SU-DHL-6 (cell line): Measurements from ENCODE around the gene RDH16.

Experiments
- H2AFZ ChIP-seq: fragments of 200-600 bp; sonication (generic); 2 replicates; pipeline ENCODE4 v1.6.1; 2014; ENCODE audit warnings: low read depth, mild to moderate bottlenecking, moderate library complexity, mixed read lengths, antibody characterized with exemption, low read length; ENCODE audit not compliant: severe bottlenecking
- H3F3A ChIP-seq: fragments of 200-600 bp; shearing (Covaris generic); 2 replicates; pipeline ENCODE4 v1.6.0; 2016; ENCODE audit warnings: antibody characterized with exemption, mild to moderate bottlenecking; ENCODE audit not compliant: insufficient read depth
- H3K27ac ChIP-seq: fragments of 200-600 bp; sonication (generic); 2 replicates; pipeline ENCODE4 v1.5.1; 2016; ENCODE audit warnings: low read depth, mild to moderate bottlenecking, low read length, moderate library complexity, mixed read lengths
- H3K27me3 ChIP-seq: fragments of 200-600 bp; sonication (generic), shearing (Covaris generic); 2 replicates; pipeline ENCODE4 v1.6.0; 2014; ENCODE audit warnings: mild to moderate bottlenecking, low read length
- H3K36me3 ChIP-seq: fragments of 200-600 bp; sonication (generic); 2 replicates; pipeline ENCODE4 v1.6.1; 2014; ENCODE audit warnings: mild to moderate bottlenecking, low read length, mixed read lengths
- H3K4me2 ChIP-seq: fragments of 300-600, 200-600 bp; shearing (Covaris generic), sonication (generic); 2 replicates; pipeline ENCODE4 v1.6.0; 2014; ENCODE audit warnings: low read length, low read depth, mild to moderate bottlenecking; ENCODE audit not compliant: poor library complexity, severe bottlenecking
- H3K4me3 ChIP-seq: fragments of 200-600 bp; sonication (generic); 2 replicates; pipeline ENCODE4 v1.5.1; 2014; ENCODE audit warnings: antibody characterized with exemption, low read length, mild to moderate bottlenecking, mixed read lengths; ENCODE audit not compliant: insufficient read depth, poor library complexity, severe bottlenecking
- H3K79me2 ChIP-seq: fragments of 200-600 bp; sonication (generic); 2 replicates; pipeline ENCODE4 v1.6.1; 2014; ENCODE audit warnings: mild to moderate bottlenecking, low read length, moderate library complexity; ENCODE audit not compliant: insufficient read depth
- H3K9ac ChIP-seq: fragments of 200-600 bp; sonication (generic); 2 replicates; pipeline ENCODE4 v1.7.0; 2014; ENCODE audit warnings: mild to moderate bottlenecking, low read length
- H3K9me2 ChIP-seq: fragments of 200-600 bp; sonication (generic); replicated peaks from 2 replicates; pipeline ENCODE4 v1.6.1; 2014; ENCODE audit warnings: low read length; ENCODE audit not compliant: insufficient read depth
- H3K9me3 ChIP-seq: fragments of 200-600 bp; sonication (generic); 2 replicates; pipeline ENCODE4 v1.6.1; 2014; ENCODE audit warnings: low read length, mixed read lengths; ENCODE audit not compliant: insufficient read depth
- H4K20me1 ChIP-seq: fragments of 200-600 bp; sonication (generic); 2 replicates; pipeline ENCODE4 v1.6.1; 2014; ENCODE audit warnings: low read depth, mild to moderate bottlenecking, antibody characterized with exemption, low read length, moderate library complexity, mixed read lengths
- CTCF ChIP-seq: fragments of 200-600 bp; sonication (generic); IDR thresholded peaks from one replicate; pipeline ENCODE4 v1.5.1; 2017; ENCODE audit warnings: antibody characterized with exemption, mild to moderate bottlenecking, low read length, moderate library complexity; ENCODE audit not compliant: insufficient read depth, poor library complexity, severe bottlenecking
- EZH2phosphoT487 ChIP-seq: fragments of 200-600 bp; sonication (generic), shearing (Covaris generic); conservative IDR thresholded peaks from 2 replicates; pipeline ENCODE4 v1.6.1; 2018; ENCODE audit warnings: mild to moderate bottlenecking, antibody characterized with exemption, low read length, moderate library complexity, mixed read lengths

RDH16 gene

GRCh38 chr12:56935752-56936151 is 21.7 kb downstream of the RDH16 start:
- Histone ChIP-seq H3K79me2 (no peaks in the 10 kb centered on the region), H3K36me3 (no peaks in the 10 kb centered on the region), H3K9ac (no peak overlapping the region), H3F3A (no peaks in the 10 kb centered on the region), H3K27ac (no peak overlapping the region), H3K4me2 (no peak overlapping the region), H2AFZ (no peak overlapping the region), H3K27me3 (no peaks in the 10 kb centered on the region), H4K20me1 (no peaks in the 10 kb centered on the region), H3K9me3 (no peaks in the 10 kb centered on the region), H3K4me3 (no peak overlapping the region), H3K9me2 (no peaks in the 10 kb centered on the region)
- no peak for TF ChIP-seq CTCF
- no peak for TF ChIP-seq EZH2phosphoT487

GRCh38 chr12:56935157-56935556 is 22.3 kb downstream of the RDH16 start:
- no peak overlapping the region for H2AFZ ChIP-seq
- H3K4me3 ChIP-seq, result no peak overlapping the region
- H3K9ac ChIP-seq, result no peak overlapping the region
- no peak overlapping the region for H3K4me2 ChIP-seq
- no peaks in the 10 kb centered on the region for H3K9me2 ChIP-seq
- no peaks in the 10 kb centered on the region for H4K20me1 ChIP-seq
- no peaks in the 10 kb centered on the region for H3K9me3 ChIP-seq
- H3K36me3 ChIP-seq, result no peaks in the 10 kb centered on the region
- no peaks in the 10 kb centered on the region for H3F3A ChIP-seq
- H3K27ac ChIP-seq, result no peak overlapping the region
- no peaks in the 10 kb centered on the region for H3K79me2 ChIP-seq
- no peaks in the 10 kb centered on the region for H3K27me3 ChIP-seq
- TF ChIP-seq CTCF, result no peak
- no peak for TF ChIP-seq EZH2phosphoT487

- Histone ChIP-seq H3K27me3 (no peaks in the 10 kb centered on the region), H3K4me2 (no peak within 1 kb of the TSS), H3K27ac (no peak within 1 kb of the TSS), H2AFZ (no peak within 1 kb of the TSS), H3K36me3 (no peaks in the 10 kb centered on the region), H3K9me3 (no peaks in the 10 kb centered on the region), H3F3A (no peaks in the 10 kb centered on the region), H3K4me3 (no peak within 1 kb of the TSS), H3K9ac (no peak within 1 kb of the TSS), H3K79me2 (no peaks in the 10 kb centered on the region), H3K9me2 (no peaks in the 10 kb centered on the region), H4K20me1 (no peaks in the 10 kb centered on the region)
- no peak for TF ChIP-seq EZH2phosphoT487
- TF ChIP-seq CTCF, result no peak
Observed at GRCh38 chr12:56933826-56934625, 23.4 kb downstream of the RDH16 start, which contains the start of gene SDR9C7. Gene SDR9C7 (minus strand): TSS chr12:56934408. CDS start chr12:56934261, 147 bp downstream.
